Right atrium auricular region (tissue), 2 donors: ENCODE measurements around the gene CDC14A. TPM values are rescaled to one million over a fixed set of nuclear protein-coding genes. Genes with fewer than 3 reads are reported as not detected.
A peak's percentile ranks its signal among the peaks of the same experiment; 100 is the strongest.

Source experiments
- DNase-seq: peaks from one replicate; pipeline ENCODE4 v3.0.0-alpha.2; 2019; ENCODE audit warnings: low spot score
- H3K27ac ChIP-seq, 2 donors: fragments of 200-600 bp; sonication (generic); 1 replicate in 1 of 2; 2 replicates in 1 of 2; pipeline ENCODE4 v1.5.1; 2016 to 2019
- H3K27me3 ChIP-seq, 2 donors: fragments of 200-600 bp; sonication (generic); one replicate each; pipeline versions ENCODE4 v1.5.1 to v1.6.0; 2017 to 2019
- H3K36me3 ChIP-seq: fragments of 200-600 bp; sonication (generic); one replicate; pipeline ENCODE4 v1.5.1; 2016
- H3K4me1 ChIP-seq, 2 donors: fragments of 200-600 bp; sonication (generic); one replicate each; pipeline versions ENCODE4 v1.5.1 to v1.6.0; 2017 to 2019
- H3K4me3 ChIP-seq, 2 donors: fragments of 200-600 bp; sonication (generic); 1 replicate in 1 of 2; 2 replicates in 1 of 2; pipeline ENCODE4 v1.5.1; 2017 to 2019; ENCODE audit warnings: mild to moderate bottlenecking in 1 of 2, moderate library complexity in 1 of 2
- H3K9me3 ChIP-seq, 2 donors: fragments of 200-600 bp; sonication (generic); one replicate each; pipeline ENCODE4 v1.5.1; 2019
- total RNA-seq, 2 donors: library from RNA; depleted of rRNA; stranded (reverse); fragments of >200 nt; gene quantifications; one replicate each; pipeline ENCODE4 v1.1.0, GENCODE V29; 2016
- TF ChIP-seq, protein P1 (sequence below), 2 donors: fragments of 200-600 bp; sonication (generic); IDR thresholded peaks; one replicate each; pipeline ENCODE4 v1.5.1; 2019; ENCODE audit warnings: antibody characterized with exemption in 2 of 2

The CDC14A gene
- total RNA-seq, 2 donors from 2014 or later, result 5.3 to 5.5 TPM

- TF ChIP-seq, protein P1, sequence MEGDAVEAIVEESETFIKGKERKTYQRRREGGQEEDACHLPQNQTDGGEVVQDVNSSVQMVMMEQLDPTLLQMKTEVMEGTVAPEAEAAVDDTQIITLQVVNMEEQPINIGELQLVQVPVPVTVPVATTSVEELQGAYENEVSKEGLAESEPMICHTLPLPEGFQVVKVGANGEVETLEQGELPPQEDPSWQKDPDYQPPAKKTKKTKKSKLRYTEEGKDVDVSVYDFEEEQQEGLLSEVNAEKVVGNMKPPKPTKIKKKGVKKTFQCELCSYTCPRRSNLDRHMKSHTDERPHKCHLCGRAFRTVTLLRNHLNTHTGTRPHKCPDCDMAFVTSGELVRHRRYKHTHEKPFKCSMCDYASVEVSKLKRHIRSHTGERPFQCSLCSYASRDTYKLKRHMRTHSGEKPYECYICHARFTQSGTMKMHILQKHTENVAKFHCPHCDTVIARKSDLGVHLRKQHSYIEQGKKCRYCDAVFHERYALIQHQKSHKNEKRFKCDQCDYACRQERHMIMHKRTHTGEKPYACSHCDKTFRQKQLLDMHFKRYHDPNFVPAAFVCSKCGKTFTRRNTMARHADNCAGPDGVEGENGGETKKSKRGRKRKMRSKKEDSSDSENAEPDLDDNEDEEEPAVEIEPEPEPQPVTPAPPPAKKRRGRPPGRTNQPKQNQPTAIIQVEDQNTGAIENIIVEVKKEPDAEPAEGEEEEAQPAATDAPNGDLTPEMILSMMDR (IDR thresholded peaks at IDR 0.05), result no peak
- Histone ChIP-seq H3K4me1 (peaks cover 0 to 44% of the 10 kb centered on the region in 2 donors), H3K4me3 (peak overlapping the region; percentile 81 to 94), H3K36me3 (no peaks in the 10 kb centered on the region), H3K9me3 (no peaks in the 10 kb centered on the region), H3K27me3 (no peaks in the 10 kb centered on the region), H3K27ac (peak overlapping the region; percentile 94 to 96)
- no peak for DNase-seq
These were observed 930 bp downstream of the CDC14A start for GRCh38 chr1:100353071-100353801.

GRCh38 chr1:100353988-100354387 is 1.7 kb downstream of the CDC14A start:
- Histone ChIP-seq H3K4me1 (peaks cover 0 to 49% of the 10 kb centered on the region in 2 donors), H3K36me3 (no peaks in the 10 kb centered on the region), H3K27me3 (no peaks in the 10 kb centered on the region), H3K4me3 (peak overlapping the region; percentile 81 to 94), H3K27ac (peak overlapping the region in 1 of 2 donors; percentile 96), H3K9me3 (no peaks in the 10 kb centered on the region)
- DNase-seq, result no peak
- TF ChIP-seq, protein P1 (IDR thresholded peaks at IDR 0.05), result no peak

DNA sequence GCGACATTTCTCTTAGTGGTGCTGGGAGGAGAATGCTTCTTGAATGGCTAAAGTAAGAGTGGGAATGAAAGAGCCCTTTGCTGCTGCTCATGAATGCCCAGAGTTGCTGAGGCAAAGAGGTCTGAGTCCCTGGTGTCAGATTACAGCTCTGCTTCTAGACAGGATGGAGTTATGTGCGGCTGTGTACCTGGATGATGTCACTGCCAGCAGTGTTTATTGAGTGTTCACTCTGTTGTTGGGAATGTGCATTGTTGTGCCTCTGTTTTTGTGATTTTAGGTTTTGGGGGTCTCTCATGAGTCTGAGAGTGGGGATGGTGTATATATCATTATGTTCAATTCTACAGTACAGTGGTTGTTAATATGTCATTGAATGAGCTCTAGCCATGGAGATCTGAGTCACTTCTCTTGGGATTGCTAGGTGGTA is 2.7 kb downstream of the CDC14A start:
- H3K27ac ChIP-seq, result peak overlapping the region in 1 of 2 donors; percentile 96
- no peak overlapping the region for H3K4me3 ChIP-seq
- no peaks in the 10 kb centered on the region for H3K36me3 ChIP-seq
- H3K9me3 ChIP-seq, result no peaks in the 10 kb centered on the region
- TF ChIP-seq, protein P1 (IDR thresholded peaks at IDR 0.05), result no peak
- H3K27me3 ChIP-seq, result no peaks in the 10 kb centered on the region
- no peak for DNase-seq
- peaks cover 0 to 56% of the 10 kb centered on the region in 2 donors for H3K4me1 ChIP-seq

- no peak for DNase-seq
- Histone ChIP-seq H3K9me3 (no peaks in the 10 kb centered on the region), H3K27ac (peak overlapping the region in 1 of 2 donors; percentile 49), H3K4me1 (peaks cover 0 to 70% of the 10 kb centered on the region in 2 donors), H3K4me3 (no peak overlapping the region), H3K36me3 (no peaks in the 10 kb centered on the region), H3K27me3 (no peaks in the 10 kb centered on the region)
- TF ChIP-seq, protein P1 (IDR thresholded peaks at IDR 0.05), result peak; percentile 12 to 54
These were observed 5.9 kb downstream of the CDC14A start for GRCh38 chr1:100358210-100358609.

DNA sequence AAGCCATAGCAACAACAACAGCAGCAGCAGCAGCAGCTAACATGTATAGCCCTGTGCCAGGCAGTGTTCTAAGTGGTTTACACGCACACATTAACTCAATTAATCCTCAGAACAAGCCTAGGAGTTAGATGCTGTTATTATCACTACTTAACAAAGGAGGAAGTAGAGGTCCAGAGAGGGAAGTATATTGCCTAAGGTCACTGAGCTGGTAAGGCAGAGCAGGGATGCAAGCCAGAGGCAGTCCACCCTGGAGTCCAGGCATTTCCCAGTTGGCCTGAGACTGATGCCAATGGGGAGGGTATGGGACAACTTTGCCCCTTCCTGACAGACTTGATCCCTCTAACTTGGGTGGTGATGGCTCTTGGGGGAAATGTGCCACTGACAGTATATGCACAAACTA is 6.8 kb downstream of the CDC14A start:
- Histone ChIP-seq H3K4me1 (peaks cover 0 to 61% of the 10 kb centered on the region in 2 donors), H3K27ac (no peak overlapping the region), H3K4me3 (no peak overlapping the region), H3K27me3 (no peaks in the 10 kb centered on the region), H3K36me3 (no peaks in the 10 kb centered on the region), H3K9me3 (no peaks in the 10 kb centered on the region)
- DNase-seq, result no peak
- TF ChIP-seq, protein P1 (IDR thresholded peaks at IDR 0.05), result no peak
